NB4 (cell line): ENCODE results near the gene SAMMSON.

Experiments
- MAX ChIP-seq: IDR thresholded peaks from 2 replicates; pipeline ENCODE4 v1.6.1; 2011; ENCODE audit warnings: low read depth, low read length
- POLR2A ChIP-seq: IDR thresholded peaks from 2 replicates; pipeline ENCODE4 v1.6.1; 2011; ENCODE audit warnings: mild to moderate bottlenecking; ENCODE audit not compliant: insufficient read length; ENCODE audit errors: extremely low read depth

GRCh38 chr3:69985266-69985665 is 14.3 kb upstream of the SAMMSON start:
- TF ChIP-seq POLR2A (no peak), MAX (no peak)
